H54 (cell line): Measurements from ENCODE around the gene SEMA4A.
A peak's percentile ranks its signal among the peaks of the same experiment; 100 is the strongest.

Experiments used
- DNase-seq: peaks from one replicate; pipeline ENCODE4 v3.0.0; 2011; ENCODE audit warnings: low spot score, mixed read lengths; ENCODE audit not compliant: insufficient read length
- FAIRE-seq: peaks from 3 replicates; lab custom pipeline; 2011; peaks lifted over from hg19 to GRCh38; lab: Jason Lieb, UNC
- POLR2A ChIP-seq: IDR thresholded peaks from 2 replicates; pipeline ENCODE4 v1.6.1; 2011; ENCODE audit warnings: low read depth, mild to moderate bottlenecking, low read length

The SEMA4A gene

GRCh38 chr1:156134716-156135435 lies 18.5 kb upstream of the SEMA4A start:
- no peak for FAIRE-seq
- no peak for TF ChIP-seq POLR2A
- no peak for DNase-seq

- DNase-seq: no peak
These were observed 17.2 kb upstream of the SEMA4A start for GRCh38 chr1:156135930-156136871.

GRCh38 chr1:156136970-156137483 lies 16.4 kb upstream of the SEMA4A start:
- no peak for DNase-seq
- FAIRE-seq: no peak
- no peak for TF ChIP-seq POLR2A

More at GRCh38 chr1:156135930-156136871, 17.2 kb upstream of the SEMA4A start:
- FAIRE-seq: no peak
- no peak for TF ChIP-seq POLR2A

- no peak for FAIRE-seq
- DNase-seq: no peak
- TF ChIP-seq POLR2A: no peak
These were observed 14.9 kb upstream of the SEMA4A start for GRCh38 chr1:156138458-156138867.

GRCh38 chr1:156140879-156141707 lies 12.3 kb upstream of the SEMA4A start:
- TF ChIP-seq POLR2A: no peak
- no peak for FAIRE-seq
- DNase-seq: no peak

GRCh38 chr1:156143765-156144489 lies 9.5 kb upstream of the SEMA4A start:
- no peak for FAIRE-seq

GRCh38 chr1:156144742-156145141 lies 8.6 kb upstream of the SEMA4A start:
- TF ChIP-seq POLR2A: no peak
- DNase-seq (no peak), FAIRE-seq (no peak)

More at GRCh38 chr1:156143765-156144489, 9.5 kb upstream of the SEMA4A start:
- TF ChIP-seq POLR2A: no peak
- DNase-seq: no peak

GRCh38 chr1:156145650-156146019 lies 7.8 kb upstream of the SEMA4A start:
- DNase-seq: no peak
- no peak for FAIRE-seq
- no peak for TF ChIP-seq POLR2A

- FAIRE-seq: peak; percentile 36
- DNase-seq: peak; percentile 87
These were observed 7.2 kb upstream of the SEMA4A start for GRCh38 chr1:156146020-156146768.

GRCh38 chr1:156146769-156147405 lies 6.5 kb upstream of the SEMA4A start:
- DNase-seq: no peak
- no peak for FAIRE-seq
- no peak for TF ChIP-seq POLR2A

More at GRCh38 chr1:156146020-156146768, 7.2 kb upstream of the SEMA4A start:
- TF ChIP-seq POLR2A: no peak

GRCh38 chr1:156148216-156148615 lies 5.2 kb upstream of the SEMA4A start:
- DNase-seq: no peak
- TF ChIP-seq POLR2A: no peak
- FAIRE-seq: no peak
